ENCODE data around the gene MAP1LC3B.

DNA sequence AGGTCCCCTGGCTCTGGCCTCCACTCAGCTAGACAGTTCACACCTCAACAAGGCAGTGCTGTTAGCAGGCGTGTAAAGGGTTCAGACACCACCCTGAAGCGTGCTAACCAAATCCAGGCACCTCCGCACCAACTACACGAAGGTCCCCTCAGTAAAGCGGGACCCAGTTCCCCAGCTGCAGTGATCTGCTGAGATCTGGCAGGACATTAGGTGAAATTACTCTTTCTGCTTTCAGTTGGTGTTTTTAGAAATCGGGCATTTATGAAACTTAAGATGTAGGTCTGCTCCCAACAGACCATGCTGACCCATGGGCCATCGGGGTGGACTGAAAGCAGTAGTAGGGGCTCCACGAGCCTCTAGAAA is 35.7 kb upstream of the MAP1LC3B start:
- TF ChIP-seq, protein P1, sequence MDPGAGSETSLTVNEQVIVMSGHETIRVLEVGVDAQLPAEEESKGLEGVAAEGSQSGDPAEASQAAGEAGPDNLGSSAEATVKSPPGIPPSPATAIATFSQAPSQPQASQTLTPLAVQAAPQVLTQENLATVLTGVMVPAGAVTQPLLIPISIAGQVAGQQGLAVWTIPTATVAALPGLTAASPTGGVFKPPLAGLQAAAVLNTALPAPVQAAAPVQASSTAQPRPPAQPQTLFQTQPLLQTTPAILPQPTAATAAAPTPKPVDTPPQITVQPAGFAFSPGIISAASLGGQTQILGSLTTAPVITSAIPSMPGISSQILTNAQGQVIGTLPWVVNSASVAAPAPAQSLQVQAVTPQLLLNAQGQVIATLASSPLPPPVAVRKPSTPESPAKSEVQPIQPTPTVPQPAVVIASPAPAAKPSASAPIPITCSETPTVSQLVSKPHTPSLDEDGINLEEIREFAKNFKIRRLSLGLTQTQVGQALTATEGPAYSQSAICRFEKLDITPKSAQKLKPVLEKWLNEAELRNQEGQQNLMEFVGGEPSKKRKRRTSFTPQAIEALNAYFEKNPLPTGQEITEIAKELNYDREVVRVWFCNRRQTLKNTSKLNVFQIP (CRISPR knock-in tag; IDR thresholded peaks at IDR 0.05; ENCODE audit: borderline replicate concordance, low read depth), result no peak
- TF ChIP-seq ESRRG (CRISPR knock-in tag; IDR thresholded peaks at IDR 0.05), result no peak
- TF ChIP-seq ARNTL (CRISPR knock-in tag; IDR thresholded peaks at IDR 0.05; ENCODE audit: borderline replicate concordance, low read depth), result no peak
- no peak for TF ChIP-seq SNAI2 (CRISPR knock-in tag; IDR thresholded peaks at IDR 0.05)
- TF ChIP-seq ZNF565 (CRISPR knock-in tag; conservative IDR thresholded peaks at IDR 0.05; ENCODE audit: low read depth), result no peak

Measured in SK-N-SH treated with all-trans-retinoic acid at 6 μM for 48 hours (cell line).